ENCODE measurements around the gene ENO1. TPM values are rescaled to one million over a fixed set of nuclear protein-coding genes. Genes with fewer than 3 reads are reported as not detected.

The ENO1 gene
- total and polyA plus RNA-seq, 2 experiments from 2014 or later = 659 to 868 TPM

GRCh38 chr1:8816831-8817411, 61.6 kb downstream of the ENO1 start:
- Histone ChIP-seq H3K79me2 (peaks cover 54% of the 10 kb centered on the region), H2AFZ (peak overlapping the region; percentile 62), H3K9me2 (replicated peaks; ENCODE audit: insufficient read depth) (no peaks in the 10 kb centered on the region), H3K4me3 (peak overlapping the region; percentile 77), H3K4me1 (ENCODE audit: insufficient read depth) (peaks cover 30% of the 10 kb centered on the region), H3K27ac (peak overlapping the region; percentile 98), H3K9me3 (ENCODE audit: low read depth) (no peaks in the 10 kb centered on the region), H3K27me3 (no peaks in the 10 kb centered on the region), H4K20me1 (ENCODE audit: insufficient read depth, poor library complexity, severe bottlenecking) (peaks cover 8% of the 10 kb centered on the region), H3K4me2 (peak overlapping the region; percentile 84), H3K36me3 (replicated peaks; ENCODE audit: insufficient read depth, low read depth) (no peaks in the 10 kb centered on the region)
- DNase-seq (ENCODE audit: low spot score) = peak; percentile 41
- WGBS (ENCODE audit: low lambda C conversion rate, missing lambda C conversion rate) = under 1% methylated on average over 40 of the region's 41 CpGs
- no peak for TF ChIP-seq EZH2 (IDR thresholded peaks at IDR 0.05; ENCODE audit: borderline replicate concordance)
- TF ChIP-seq CTCF (IDR thresholded peaks at IDR 0.05; ENCODE audit: poor library complexity) = no peak

GRCh38 chr1:8816264-8816663, 62.2 kb downstream of the ENO1 start:
- Histone ChIP-seq H3K27me3 (no peaks in the 10 kb centered on the region), H4K20me1 (ENCODE audit: insufficient read depth, poor library complexity, severe bottlenecking) (peaks cover 10% of the 10 kb centered on the region), H2AFZ (peak overlapping the region; percentile 62), H3K27ac (peak overlapping the region; percentile 98), H3K79me2 (peaks cover 60% of the 10 kb centered on the region), H3K4me1 (ENCODE audit: insufficient read depth) (peaks cover 26% of the 10 kb centered on the region), H3K36me3 (replicated peaks; ENCODE audit: insufficient read depth, low read depth) (no peaks in the 10 kb centered on the region), H3K4me3 (peak overlapping the region; percentile 77), H3K4me2 (peak overlapping the region; percentile 84), H3K9me3 (ENCODE audit: low read depth) (no peaks in the 10 kb centered on the region), H3K9me2 (replicated peaks; ENCODE audit: insufficient read depth) (no peaks in the 10 kb centered on the region)
- no peak for DNase-seq (ENCODE audit: low spot score)
- TF ChIP-seq CTCF (IDR thresholded peaks at IDR 0.05; ENCODE audit: poor library complexity) (no peak), EZH2phosphoT487 (IDR thresholded peaks at IDR 0.05; ENCODE audit: low read depth, severe bottlenecking, unreplicated experiment) (no peak), EZH2 (IDR thresholded peaks at IDR 0.05; ENCODE audit: borderline replicate concordance) (no peak)
- 6% methylated on average over 3 of the region's 3 CpGs for WGBS (ENCODE audit: low lambda C conversion rate, missing lambda C conversion rate)

- H3K4me3 ChIP-seq = peak overlapping the region; percentile 77
- peaks cover 66% of the 10 kb centered on the region for H3K79me2 ChIP-seq
Observed at GRCh38 chr1:8815582-8816151, 62.8 kb downstream of the ENO1 start.

More at GRCh38 chr1:8815582-8816151, 62.8 kb downstream of the ENO1 start:
- Histone ChIP-seq H2AFZ (peak overlapping the region; percentile 21), H3K4me2 (peak overlapping the region; percentile 84), H3K9me3 (ENCODE audit: low read depth) (no peaks in the 10 kb centered on the region), H3K4me1 (ENCODE audit: insufficient read depth) (peaks cover 26% of the 10 kb centered on the region), H3K27me3 (no peaks in the 10 kb centered on the region), H3K36me3 (replicated peaks; ENCODE audit: insufficient read depth, low read depth) (no peaks in the 10 kb centered on the region), H4K20me1 (ENCODE audit: insufficient read depth, poor library complexity, severe bottlenecking) (peaks cover 12% of the 10 kb centered on the region), H3K27ac (peak overlapping the region; percentile 98), H3K9me2 (replicated peaks; ENCODE audit: insufficient read depth) (no peaks in the 10 kb centered on the region)
- peak; percentile 48 for DNase-seq (ENCODE audit: low spot score)
- 3% methylated on average over 2 of the region's 2 CpGs for WGBS (ENCODE audit: low lambda C conversion rate, missing lambda C conversion rate)
- no peak for TF ChIP-seq EZH2 (IDR thresholded peaks at IDR 0.05; ENCODE audit: borderline replicate concordance)
- TF ChIP-seq EZH2phosphoT487 (IDR thresholded peaks at IDR 0.05; ENCODE audit: low read depth, severe bottlenecking, unreplicated experiment) = no peak
- no peak for TF ChIP-seq CTCF (IDR thresholded peaks at IDR 0.05; ENCODE audit: poor library complexity)

All from hepatocyte (in vitro differentiated cells).